A673 (cell line): ENCODE measurements around the gene PSTPIP1. TPM values are rescaled to one million over a fixed set of nuclear protein-coding genes. Genes with fewer than 3 reads are reported as not detected.
A peak's percentile ranks its signal among the peaks of the same experiment; 100 is the strongest.

Experiments
- BruUV-seq: library from RNA; stranded (reverse); fragments of 400-500 nt; replicated peaks from 2 replicates; lab custom pipeline; 2021; lab: Mats Ljungman, UMichigan
- CTCF ChIA-PET: fragments of 300-600 bp; sonication (Branson Sonifier 250); formaldehyde crosslinking; loops from one replicate; lab custom pipeline; 2022; ENCODE audit warnings: antibody characterized with exemption; lab: Charles Lee
- POLR2A ChIA-PET: fragments of 300-600 bp; sonication (Branson Sonifier 250); formaldehyde crosslinking; loops from one replicate; lab custom pipeline; 2022; ENCODE audit warnings: antibody characterized with exemption; ENCODE audit not compliant: low non-redundant PET; lab: Charles Lee
- DNase-seq: peaks from one replicate; pipeline ENCODE4 v3.0.0-alpha.2; 2015; ENCODE audit warnings: low spot score
- H3K27ac ChIP-seq: fragments of 200-600 bp; sonication (generic); 2 replicates; pipeline ENCODE4 v1.5.1; 2016; ENCODE audit warnings: mixed run types, low read depth, mild to moderate bottlenecking, mixed read lengths, antibody characterized with exemption, low read length; ENCODE audit not compliant: poor library complexity, severe bottlenecking
- H3K27me3 ChIP-seq: fragments of 200-600 bp; sonication (generic); replicated peaks from 2 replicates; pipeline ENCODE4 v1.6.1; 2017; ENCODE audit warnings: mixed run types, low read depth, mild to moderate bottlenecking, mixed read lengths, antibody characterized with exemption, low read length; ENCODE audit not compliant: insufficient read depth, poor library complexity
- H3K36me3 ChIP-seq: fragments of 200-600 bp; sonication (generic); 2 replicates; pipeline ENCODE4 v1.6.1; 2016; ENCODE audit warnings: mixed run types, mild to moderate bottlenecking, mixed read lengths, antibody characterized with exemption, low read length; ENCODE audit not compliant: insufficient read depth, poor library complexity, severe bottlenecking
- H3K4me1 ChIP-seq: fragments of 200-600 bp; sonication (generic); 2 replicates; pipeline ENCODE4 v1.6.1; 2017; ENCODE audit warnings: mixed run types, mild to moderate bottlenecking, mixed read lengths, antibody characterized with exemption, low read length; ENCODE audit not compliant: insufficient read depth, poor library complexity, severe bottlenecking
- H3K4me3 ChIP-seq: fragments of 200-600 bp; sonication (generic); 2 replicates; pipeline ENCODE4 v1.5.1; 2016; ENCODE audit warnings: low read depth, mixed run types, mild to moderate bottlenecking, mixed read lengths, low read length; ENCODE audit not compliant: poor library complexity, severe bottlenecking
- H3K9me3 ChIP-seq: fragments of 200-600 bp; sonication (generic); 2 replicates; pipeline ENCODE4 v1.6.1; 2016; ENCODE audit warnings: mixed run types, low read depth, mild to moderate bottlenecking, mixed read lengths, antibody characterized with exemption, low read length; ENCODE audit not compliant: poor library complexity, severe bottlenecking
- EZH2 ChIP-seq: fragments of 200-600 bp; sonication (generic); IDR thresholded peaks from 2 replicates; pipeline ENCODE4 v1.6.1; 2017; ENCODE audit warnings: borderline replicate concordance, low read depth, mild to moderate bottlenecking, mixed read lengths, antibody characterized with exemption, low read length; ENCODE audit not compliant: poor library complexity, severe bottlenecking
- intact Hi-C: fragments of 100-400 bp; cut with micrococcal nuclease; formaldehyde crosslinking; loops from one replicate; pipeline ENCODE4 v1.10.0; 2022; ENCODE audit not compliant: unreplicated experiment
- total RNA-seq: library from RNA; stranded (reverse); gene quantifications from 2 replicates; pipeline ENCODE4 v1.2.3, GENCODE V29; 2021
- TF ChIP-seq, protein P1 (sequence below): fragments of 300-800, 200-600 bp; sonication (generic); conservative IDR thresholded peaks from 2 replicates; pipeline ENCODE4 v1.5.1; 2017; ENCODE audit warnings: low read depth, mild to moderate bottlenecking, antibody characterized with exemption, low read length, moderate library complexity, mixed read lengths

The PSTPIP1 gene
- total RNA-seq, 1 experiment from 2014 or later, result not detected

- Histone ChIP-seq H3K9me3 (no peaks in the 10 kb centered on the region), H3K4me3 (peak overlapping the region; percentile 88), H3K4me1 (peaks cover 19% of the 10 kb centered on the region), H3K36me3 (no peaks in the 10 kb centered on the region), H3K27ac (peak overlapping the region; percentile 91), H3K27me3 (no peaks in the 10 kb centered on the region)
- ChIA-PET CTCF (no interaction called here), POLR2A (no interaction called here)
- no TSS peak for BruUV-seq
- intact Hi-C loops, result no loop called here
- TF ChIP-seq, protein P1, sequence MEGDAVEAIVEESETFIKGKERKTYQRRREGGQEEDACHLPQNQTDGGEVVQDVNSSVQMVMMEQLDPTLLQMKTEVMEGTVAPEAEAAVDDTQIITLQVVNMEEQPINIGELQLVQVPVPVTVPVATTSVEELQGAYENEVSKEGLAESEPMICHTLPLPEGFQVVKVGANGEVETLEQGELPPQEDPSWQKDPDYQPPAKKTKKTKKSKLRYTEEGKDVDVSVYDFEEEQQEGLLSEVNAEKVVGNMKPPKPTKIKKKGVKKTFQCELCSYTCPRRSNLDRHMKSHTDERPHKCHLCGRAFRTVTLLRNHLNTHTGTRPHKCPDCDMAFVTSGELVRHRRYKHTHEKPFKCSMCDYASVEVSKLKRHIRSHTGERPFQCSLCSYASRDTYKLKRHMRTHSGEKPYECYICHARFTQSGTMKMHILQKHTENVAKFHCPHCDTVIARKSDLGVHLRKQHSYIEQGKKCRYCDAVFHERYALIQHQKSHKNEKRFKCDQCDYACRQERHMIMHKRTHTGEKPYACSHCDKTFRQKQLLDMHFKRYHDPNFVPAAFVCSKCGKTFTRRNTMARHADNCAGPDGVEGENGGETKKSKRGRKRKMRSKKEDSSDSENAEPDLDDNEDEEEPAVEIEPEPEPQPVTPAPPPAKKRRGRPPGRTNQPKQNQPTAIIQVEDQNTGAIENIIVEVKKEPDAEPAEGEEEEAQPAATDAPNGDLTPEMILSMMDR, result no peak
- TF ChIP-seq EZH2, result no peak
- DNase-seq, result no peak
Measured at GRCh38 chr15:77070180-77070494, 75.2 kb downstream of the PSTPIP1 start.

DNA sequence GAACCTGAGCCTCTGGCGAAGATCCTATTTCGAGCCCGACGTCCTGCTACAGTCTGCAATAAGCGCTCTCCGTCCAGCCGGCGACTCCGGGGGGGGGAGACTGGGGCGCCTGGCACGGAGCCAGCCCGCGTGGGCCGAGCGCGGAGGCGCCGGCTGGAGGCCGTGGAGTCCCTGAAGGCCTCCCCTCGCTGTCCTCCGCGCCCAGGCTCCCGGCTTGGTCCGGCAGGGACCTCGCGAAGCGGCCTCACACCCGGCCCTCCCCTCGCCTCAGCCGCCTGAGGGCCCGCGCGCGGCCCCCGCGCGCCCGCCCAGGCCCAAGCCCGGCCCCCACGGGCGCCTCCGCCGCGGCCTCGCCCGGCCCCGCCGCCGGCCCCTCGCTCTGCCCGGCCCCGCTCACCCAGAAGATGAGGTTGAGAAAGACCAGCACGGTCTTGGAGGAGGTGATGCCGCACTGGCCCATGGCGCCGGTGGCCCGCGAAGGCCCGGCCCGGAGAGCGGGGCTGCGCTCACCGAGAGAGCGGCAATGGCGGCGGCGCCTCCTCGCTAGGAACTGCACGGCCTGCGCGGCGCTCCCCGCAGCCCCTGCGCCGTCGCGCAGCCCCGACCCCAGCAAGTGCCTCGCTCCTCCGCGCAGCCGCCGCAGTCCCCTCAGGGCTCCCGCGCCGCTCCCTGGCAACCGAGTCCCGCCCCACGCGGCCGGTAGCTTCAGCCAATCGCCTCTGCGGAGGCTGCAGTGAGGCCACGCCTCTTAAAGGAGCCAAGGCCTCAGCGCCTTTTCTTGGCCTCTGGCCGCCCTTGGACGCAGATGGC is 75.8 kb downstream of the PSTPIP1 start, which contains the start of gene TSPAN3:
Gene TSPAN3 (minus strand): TSS at position 615 of the 810 bp plus-strand sequence. CDS start 155 bp downstream, at position 460.
- Histone ChIP-seq H3K27ac (peak within 1 kb of the TSS; percentile 91), H3K4me1 (peaks cover 16% of the 10 kb centered on the region), H3K4me3 (peak within 1 kb of the TSS; percentile 88), H3K9me3 (no peaks in the 10 kb centered on the region), H3K27me3 (no peaks in the 10 kb centered on the region), H3K36me3 (no peaks in the 10 kb centered on the region)
- CTCF ChIA-PET, result no interaction called here
- no peak for TF ChIP-seq EZH2
- TF ChIP-seq, protein P1, result no peak
- POLR2A ChIA-PET, result interaction anchor here (0.5 to 0.6 kb wide), 2 partner anchors 27 to 772 kb away, joined by 3 to 6 read pairs; no protein-coding TSS in a partner anchor
- DNase-seq, result peak; percentile 97
- intact Hi-C loops, result no loop called here
- no TSS peak for BruUV-seq

GRCh38 chr15:77071305-77072223 is 76.6 kb downstream of the PSTPIP1 start:
- TF ChIP-seq EZH2, result no peak
- TF ChIP-seq, protein P1, result no peak
- H3K36me3 ChIP-seq, result no peaks in the 10 kb centered on the region
- no peaks in the 10 kb centered on the region for H3K9me3 ChIP-seq
- DNase-seq, result no peak
- no peak overlapping the region for H3K4me3 ChIP-seq
- CTCF ChIA-PET, result no interaction called here
- POLR2A ChIA-PET, result interaction anchor here (0.6 kb wide), 1 partner anchor 27 kb away, joined by 3 read pairs; no protein-coding TSS in a partner anchor
- intact Hi-C loops, result no loop called here
- H3K4me1 ChIP-seq, result peaks cover 16% of the 10 kb centered on the region
- H3K27me3 ChIP-seq, result no peaks in the 10 kb centered on the region
- no peak overlapping the region for H3K27ac ChIP-seq
- BruUV-seq, result no TSS peak
